Measurements from ENCODE around the gene DIAPH1.
A peak's percentile ranks its signal among the peaks of the same experiment; 100 is the strongest.

DIAPH1 gene

GRCh38 chr5:141490771-141491170, 128.0 kb downstream of the DIAPH1 start:
- Histone ChIP-seq H3K36me3 (ENCODE audit: insufficient read depth, low read length) (peaks cover 35% of the 10 kb centered on the region), H3K4me1 (ENCODE audit: control insufficient read depth, insufficient read depth, low read length) (peaks cover 54% of the 10 kb centered on the region), H3K9ac (ENCODE audit: low read depth, low read length) (no peak overlapping the region), H3K27me3 (ENCODE audit: control insufficient read depth, insufficient read depth, low read length) (no peaks in the 10 kb centered on the region), H3K4me2 (ENCODE audit: low read length) (no peak overlapping the region), H3K4me3 (ENCODE audit: low read length) (no peak overlapping the region), H3K9me3 (replicated peaks; ENCODE audit: low read length) (no peaks in the 10 kb centered on the region)

- no peak overlapping the region for H3K4me2 ChIP-seq (ENCODE audit: low read length)
- H3K27me3 ChIP-seq (ENCODE audit: control insufficient read depth, insufficient read depth, low read length) = no peaks in the 10 kb centered on the region
- H3K4me3 ChIP-seq (ENCODE audit: low read length) = no peak overlapping the region
- H3K9me3 ChIP-seq (replicated peaks; ENCODE audit: low read length) = no peaks in the 10 kb centered on the region
- H3K9ac ChIP-seq (ENCODE audit: low read depth, low read length) = no peak overlapping the region
- peaks cover 51% of the 10 kb centered on the region for H3K4me1 ChIP-seq (ENCODE audit: control insufficient read depth, insufficient read depth, low read length)
- peaks cover 40% of the 10 kb centered on the region for H3K36me3 ChIP-seq (ENCODE audit: insufficient read depth, low read length)
Observed at GRCh38 chr5:141490271-141490670, 128.5 kb downstream of the DIAPH1 start.

- Histone ChIP-seq H3K4me1 (ENCODE audit: control insufficient read depth, insufficient read depth, low read length) (peaks cover 49% of the 10 kb centered on the region), H3K36me3 (ENCODE audit: insufficient read depth, low read length) (peaks cover 40% of the 10 kb centered on the region), H3K27me3 (ENCODE audit: control insufficient read depth, insufficient read depth, low read length) (no peaks in the 10 kb centered on the region), H3K9me3 (replicated peaks; ENCODE audit: low read length) (no peaks in the 10 kb centered on the region), H3K4me3 (ENCODE audit: low read length) (peak overlapping the region; percentile 60), H3K4me2 (ENCODE audit: low read length) (peak overlapping the region; percentile 83), H3K9ac (ENCODE audit: low read depth, low read length) (peak overlapping the region; percentile 38)
Observed at GRCh38 chr5:141489841-141490240, 129.0 kb downstream of the DIAPH1 start.

GRCh38 chr5:141488591-141489561, 129.9 kb downstream of the DIAPH1 start, which contains the start of gene PCDHGC5:
TSS of gene PCDHGC5 (plus strand) at chr5:141489081. CDS start at chr5:141489241, 160 bp downstream.
- H3K9me3 ChIP-seq (replicated peaks; ENCODE audit: low read length) = no peaks in the 10 kb centered on the region
- H3K9ac ChIP-seq (ENCODE audit: low read depth, low read length) = peak within 1 kb of the TSS; percentile 38
- no peaks in the 10 kb centered on the region for H3K27me3 ChIP-seq (ENCODE audit: control insufficient read depth, insufficient read depth, low read length)
- peak within 1 kb of the TSS; percentile 60 for H3K4me3 ChIP-seq (ENCODE audit: low read length)
- peak within 1 kb of the TSS; percentile 83 for H3K4me2 ChIP-seq (ENCODE audit: low read length)
- H3K4me1 ChIP-seq (ENCODE audit: control insufficient read depth, insufficient read depth, low read length) = peaks cover 46% of the 10 kb centered on the region
- H3K36me3 ChIP-seq (ENCODE audit: insufficient read depth, low read length) = peaks cover 40% of the 10 kb centered on the region

- Histone ChIP-seq H3K4me1 (ENCODE audit: control insufficient read depth, insufficient read depth, low read length) (peaks cover 43% of the 10 kb centered on the region), H3K9me3 (replicated peaks; ENCODE audit: low read length) (no peaks in the 10 kb centered on the region), H3K9ac (ENCODE audit: low read depth, low read length) (no peak overlapping the region), H3K4me3 (ENCODE audit: low read length) (no peak overlapping the region), H3K27me3 (ENCODE audit: control insufficient read depth, insufficient read depth, low read length) (no peaks in the 10 kb centered on the region), H3K4me2 (ENCODE audit: low read length) (no peak overlapping the region), H3K36me3 (ENCODE audit: insufficient read depth, low read length) (peaks cover 39% of the 10 kb centered on the region)
Observed at GRCh38 chr5:141487131-141487530, 131.7 kb downstream of the DIAPH1 start.

- Histone ChIP-seq H3K4me2 (ENCODE audit: low read length) (no peak overlapping the region), H3K4me3 (ENCODE audit: low read length) (no peak overlapping the region), H3K27me3 (ENCODE audit: control insufficient read depth, insufficient read depth, low read length) (no peaks in the 10 kb centered on the region), H3K36me3 (ENCODE audit: insufficient read depth, low read length) (peaks cover 30% of the 10 kb centered on the region), H3K4me1 (ENCODE audit: control insufficient read depth, insufficient read depth, low read length) (peaks cover 43% of the 10 kb centered on the region), H3K9ac (ENCODE audit: low read depth, low read length) (no peak overlapping the region), H3K9me3 (replicated peaks; ENCODE audit: low read length) (no peaks in the 10 kb centered on the region)
Observed at GRCh38 chr5:141486091-141486490, 132.7 kb downstream of the DIAPH1 start.

GRCh38 chr5:141485321-141486055, 133.3 kb downstream of the DIAPH1 start:
- peaks cover 24% of the 10 kb centered on the region for H3K36me3 ChIP-seq (ENCODE audit: insufficient read depth, low read length)
- no peaks in the 10 kb centered on the region for H3K27me3 ChIP-seq (ENCODE audit: control insufficient read depth, insufficient read depth, low read length)
- peak overlapping the region; percentile 75 for H3K4me2 ChIP-seq (ENCODE audit: low read length)
- H3K4me1 ChIP-seq (ENCODE audit: control insufficient read depth, insufficient read depth, low read length) = peaks cover 43% of the 10 kb centered on the region
- H3K4me3 ChIP-seq (ENCODE audit: low read length) = peak overlapping the region; percentile 49
- H3K9ac ChIP-seq (ENCODE audit: low read depth, low read length) = no peak overlapping the region
- H3K9me3 ChIP-seq (replicated peaks; ENCODE audit: low read length) = no peaks in the 10 kb centered on the region

- H3K4me3 ChIP-seq (ENCODE audit: low read length) = peak within 1 kb of the TSS; percentile 49
- peaks cover 18% of the 10 kb centered on the region for H3K36me3 ChIP-seq (ENCODE audit: insufficient read depth, low read length)
- peak within 1 kb of the TSS; percentile 75 for H3K4me2 ChIP-seq (ENCODE audit: low read length)
- H3K9me3 ChIP-seq (replicated peaks; ENCODE audit: low read length) = no peaks in the 10 kb centered on the region
- H3K4me1 ChIP-seq (ENCODE audit: control insufficient read depth, insufficient read depth, low read length) = peaks cover 42% of the 10 kb centered on the region
- no peaks in the 10 kb centered on the region for H3K27me3 ChIP-seq (ENCODE audit: control insufficient read depth, insufficient read depth, low read length)
- H3K9ac ChIP-seq (ENCODE audit: low read depth, low read length) = no peak within 1 kb of the TSS
Observed at GRCh38 chr5:141484641-141485311, 134.0 kb downstream of the DIAPH1 start, which contains the start of gene PCDHGC4. TSS of gene PCDHGC4 (plus strand) at chr5:141485030. CDS start at chr5:141485174, 144 bp downstream.

- H3K4me1 ChIP-seq (ENCODE audit: control insufficient read depth, insufficient read depth, low read length) = peaks cover 42% of the 10 kb centered on the region
- peak overlapping the region; percentile 49 for H3K4me3 ChIP-seq (ENCODE audit: low read length)
- H3K36me3 ChIP-seq (ENCODE audit: insufficient read depth, low read length) = peaks cover 14% of the 10 kb centered on the region
- H3K9ac ChIP-seq (ENCODE audit: low read depth, low read length) = no peak overlapping the region
- H3K9me3 ChIP-seq (replicated peaks; ENCODE audit: low read length) = no peaks in the 10 kb centered on the region
- no peaks in the 10 kb centered on the region for H3K27me3 ChIP-seq (ENCODE audit: control insufficient read depth, insufficient read depth, low read length)
- H3K4me2 ChIP-seq (ENCODE audit: low read length) = peak overlapping the region; percentile 75
Observed at GRCh38 chr5:141484310-141484640, 134.5 kb downstream of the DIAPH1 start.

GRCh38 chr5:141483902-141484301, 134.9 kb downstream of the DIAPH1 start:
- Histone ChIP-seq H3K4me2 (ENCODE audit: low read length) (peak overlapping the region; percentile 75), H3K27me3 (ENCODE audit: control insufficient read depth, insufficient read depth, low read length) (no peaks in the 10 kb centered on the region), H3K36me3 (ENCODE audit: insufficient read depth, low read length) (peaks cover 14% of the 10 kb centered on the region)

GRCh38 chr5:141479776-141480175, 139.0 kb downstream of the DIAPH1 start:
- H3K9ac ChIP-seq (ENCODE audit: low read depth, low read length) = no peak overlapping the region
- peak overlapping the region; percentile 52 for H3K4me2 ChIP-seq (ENCODE audit: low read length)
- peaks cover 47% of the 10 kb centered on the region for H3K4me1 ChIP-seq (ENCODE audit: control insufficient read depth, insufficient read depth, low read length)
- H3K4me3 ChIP-seq (ENCODE audit: low read length) = peak overlapping the region; percentile 19
- no peaks in the 10 kb centered on the region for H3K9me3 ChIP-seq (replicated peaks; ENCODE audit: low read length)
- no peaks in the 10 kb centered on the region for H3K27me3 ChIP-seq (ENCODE audit: control insufficient read depth, insufficient read depth, low read length)
- peaks cover 7% of the 10 kb centered on the region for H3K36me3 ChIP-seq (ENCODE audit: insufficient read depth, low read length)

More at GRCh38 chr5:141483902-141484301, 134.9 kb downstream of the DIAPH1 start:
- H3K9me3 ChIP-seq (replicated peaks; ENCODE audit: low read length) = no peaks in the 10 kb centered on the region
- no peak overlapping the region for H3K9ac ChIP-seq (ENCODE audit: low read depth, low read length)
- peaks cover 40% of the 10 kb centered on the region for H3K4me1 ChIP-seq (ENCODE audit: control insufficient read depth, insufficient read depth, low read length)
- H3K4me3 ChIP-seq (ENCODE audit: low read length) = peak overlapping the region; percentile 49
